HFFc6 (cell line): ENCODE data around the gene JMJD6. TPM values are rescaled to one million over a fixed set of nuclear protein-coding genes. Genes with fewer than 3 reads are reported as not detected.

Experiments
- DNase-seq: peaks from one replicate; pipeline ENCODE4 v3.0.0-alpha.2; 2018
- H3K27ac Mint-ChIP-seq: 2 replicates; pipeline ENCODE4 v1.8.0; 2020; ENCODE audit warnings: mild to moderate bottlenecking, mixed read lengths
- H3K27me3 Mint-ChIP-seq: 2 replicates; pipeline ENCODE4 v1.8.0; 2021; ENCODE audit warnings: mild to moderate bottlenecking, moderate library complexity, mixed read lengths; ENCODE audit not compliant: insufficient read depth
- H3K36me3 Mint-ChIP-seq: 2 replicates; pipeline ENCODE4 v1.8.0; 2021; ENCODE audit warnings: low read depth, mixed read lengths
- H3K4me1 Mint-ChIP-seq: 2 replicates; pipeline ENCODE4 v1.8.0; 2020; ENCODE audit warnings: low read depth, mixed read lengths
- H3K4me3 Mint-ChIP-seq: 2 replicates; pipeline ENCODE4 v1.8.0; 2020; ENCODE audit warnings: mild to moderate bottlenecking, moderate library complexity, mixed read lengths
- H3K9me3 Mint-ChIP-seq: 2 replicates; pipeline ENCODE4 v1.8.0; 2020; ENCODE audit warnings: mild to moderate bottlenecking, mixed read lengths
- total RNA-seq, 6 experiments: library from RNA; stranded (reverse); fragmentation: NEBNext Ultra II Directional; extraction: Animal tissue kit (Norgen Biotek cat#: 25700); gene quantifications; 2 replicates in 1 of 6; 3 replicates in 5 of 6; pipeline ENCODE4 v1.2.3, GENCODE V29; 2021
- TF ChIP-seq, protein P1 (sequence below): fragments of 200-600 bp; sonication (generic); IDR thresholded peaks from 2 replicates; pipeline ENCODE4 v1.5.0; 2021; ENCODE audit warnings: antibody characterized with exemption, mild to moderate bottlenecking

The JMJD6 gene
- total RNA-seq, 6 experiments from 2014 or later = 32.9 to 44.3 (median 37.3) TPM

DNA sequence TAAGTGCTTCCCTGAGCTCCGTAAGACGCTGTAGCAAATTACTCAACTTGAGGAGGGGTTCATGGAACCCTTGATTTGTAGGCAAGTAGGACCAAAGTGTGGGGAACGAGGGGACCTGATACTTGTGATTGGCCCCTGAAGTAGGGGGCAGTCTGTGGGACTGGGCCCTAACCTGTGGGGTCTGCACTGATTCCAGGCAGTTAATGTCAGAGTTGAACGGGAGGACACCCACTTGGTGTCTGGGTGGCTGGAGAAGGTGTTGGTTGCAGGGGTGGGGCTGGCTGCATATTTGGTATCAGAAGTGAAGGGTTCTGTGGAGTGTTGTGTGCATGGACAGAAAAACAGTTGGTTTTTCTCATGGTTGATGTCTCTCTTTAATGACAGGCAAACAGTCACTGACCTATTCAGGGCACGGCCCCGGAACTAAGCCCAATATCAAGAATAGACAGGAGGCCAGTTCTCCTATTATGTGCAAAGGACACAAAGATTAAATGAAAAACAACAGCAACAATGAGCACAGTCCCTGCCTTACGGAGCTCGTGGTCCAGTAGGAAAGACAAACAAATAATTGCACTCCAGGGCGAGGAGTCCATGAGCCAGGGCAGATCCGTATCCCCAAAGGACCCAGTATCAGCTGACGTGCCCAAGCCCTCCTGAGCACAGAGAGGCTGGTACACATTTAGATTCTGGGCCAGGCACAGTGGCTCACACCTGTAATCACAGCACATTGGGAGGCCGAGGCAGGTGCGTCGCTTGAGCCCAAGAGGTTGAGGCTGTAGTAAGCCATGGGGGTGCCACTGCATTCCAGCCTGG, 34.8 kb downstream of the JMJD6 start:
- Mint-ChIP-seq H3K27ac (no peak overlapping the region), H3K4me1 (peaks cover 29% of the 10 kb centered on the region), H3K4me3 (no peak overlapping the region), H3K9me3 (no peaks in the 10 kb centered on the region), H3K36me3 (peaks cover 10% of the 10 kb centered on the region), H3K27me3 (no peaks in the 10 kb centered on the region; the same call in none of the 2 replicates)
- TF ChIP-seq, protein P1, sequence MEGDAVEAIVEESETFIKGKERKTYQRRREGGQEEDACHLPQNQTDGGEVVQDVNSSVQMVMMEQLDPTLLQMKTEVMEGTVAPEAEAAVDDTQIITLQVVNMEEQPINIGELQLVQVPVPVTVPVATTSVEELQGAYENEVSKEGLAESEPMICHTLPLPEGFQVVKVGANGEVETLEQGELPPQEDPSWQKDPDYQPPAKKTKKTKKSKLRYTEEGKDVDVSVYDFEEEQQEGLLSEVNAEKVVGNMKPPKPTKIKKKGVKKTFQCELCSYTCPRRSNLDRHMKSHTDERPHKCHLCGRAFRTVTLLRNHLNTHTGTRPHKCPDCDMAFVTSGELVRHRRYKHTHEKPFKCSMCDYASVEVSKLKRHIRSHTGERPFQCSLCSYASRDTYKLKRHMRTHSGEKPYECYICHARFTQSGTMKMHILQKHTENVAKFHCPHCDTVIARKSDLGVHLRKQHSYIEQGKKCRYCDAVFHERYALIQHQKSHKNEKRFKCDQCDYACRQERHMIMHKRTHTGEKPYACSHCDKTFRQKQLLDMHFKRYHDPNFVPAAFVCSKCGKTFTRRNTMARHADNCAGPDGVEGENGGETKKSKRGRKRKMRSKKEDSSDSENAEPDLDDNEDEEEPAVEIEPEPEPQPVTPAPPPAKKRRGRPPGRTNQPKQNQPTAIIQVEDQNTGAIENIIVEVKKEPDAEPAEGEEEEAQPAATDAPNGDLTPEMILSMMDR = no peak
- no peak for DNase-seq

DNA sequence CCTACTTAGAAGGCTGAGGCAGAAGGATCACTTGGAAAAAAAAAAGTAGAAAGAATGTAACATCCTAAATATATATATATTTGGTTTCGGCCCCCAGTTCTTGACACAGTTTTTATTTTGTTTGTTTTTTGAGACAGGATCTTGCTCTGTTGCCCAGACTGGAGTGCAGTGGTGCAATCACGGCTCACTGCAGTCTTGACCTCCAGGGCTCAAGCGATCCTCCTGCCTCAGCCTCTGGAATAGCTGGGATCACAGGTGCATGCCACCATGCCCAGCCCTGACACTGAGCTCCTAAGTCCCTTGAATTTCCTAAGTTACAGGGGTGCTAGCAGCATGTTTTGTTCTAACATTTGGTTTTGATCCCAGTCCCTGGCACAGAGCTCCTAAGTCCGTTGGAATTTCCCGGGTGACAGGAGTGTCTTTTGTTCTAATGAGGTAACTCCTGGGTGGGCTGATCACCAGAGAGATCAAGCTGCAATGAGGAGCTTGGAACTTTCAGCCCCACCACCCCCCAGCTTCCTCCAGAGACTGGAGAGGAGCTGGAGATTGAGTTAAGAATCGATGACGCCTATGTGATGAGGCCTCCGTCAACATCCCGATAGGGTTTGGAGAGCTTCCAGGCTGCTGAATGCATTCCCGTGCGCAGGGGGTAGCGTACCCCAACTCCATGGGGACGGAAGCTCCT, 35.7 kb downstream of the JMJD6 start:
- H3K36me3 Mint-ChIP-seq = peaks cover 10% of the 10 kb centered on the region
- H3K9me3 Mint-ChIP-seq = no peaks in the 10 kb centered on the region
- TF ChIP-seq, protein P1 = no peak

DNA sequence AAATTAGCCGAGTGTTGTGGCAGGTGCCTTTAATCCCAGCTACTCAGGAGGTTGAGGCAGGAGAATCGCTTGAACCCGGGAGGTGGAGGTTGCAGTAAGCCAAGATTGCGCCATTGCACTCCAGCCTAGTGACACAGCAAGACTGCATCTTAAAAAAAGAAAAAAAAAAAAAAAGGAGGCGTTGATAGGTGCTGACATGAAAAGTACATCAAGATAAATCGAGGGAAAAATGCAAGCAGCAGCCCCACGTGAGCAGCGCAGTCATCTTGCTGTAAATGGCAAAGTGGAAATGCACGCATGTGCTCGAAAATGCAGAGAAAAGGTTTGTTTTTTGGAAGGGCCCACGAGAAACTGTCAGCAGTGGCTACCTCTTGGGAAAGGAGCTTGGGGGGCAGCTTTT, 36.5 kb downstream of the JMJD6 start:
- Mint-ChIP-seq H3K27me3 (no peaks in the 10 kb centered on the region; the same call in none of the 2 replicates), H3K27ac (no peak overlapping the region), H3K4me1 (peaks cover 22% of the 10 kb centered on the region), H3K4me3 (no peak overlapping the region), H3K9me3 (no peaks in the 10 kb centered on the region), H3K36me3 (peaks cover 10% of the 10 kb centered on the region)
- TF ChIP-seq, protein P1 = no peak
- no peak for DNase-seq

More for the DNA sequence above, 35.7 kb downstream of the JMJD6 start:
- no peak overlapping the region for H3K4me3 Mint-ChIP-seq
- H3K27me3 Mint-ChIP-seq = no peaks in the 10 kb centered on the region; the same call in none of the 2 replicates
- peaks cover 29% of the 10 kb centered on the region for H3K4me1 Mint-ChIP-seq
- DNase-seq = no peak
- no peak overlapping the region for H3K27ac Mint-ChIP-seq

DNA sequence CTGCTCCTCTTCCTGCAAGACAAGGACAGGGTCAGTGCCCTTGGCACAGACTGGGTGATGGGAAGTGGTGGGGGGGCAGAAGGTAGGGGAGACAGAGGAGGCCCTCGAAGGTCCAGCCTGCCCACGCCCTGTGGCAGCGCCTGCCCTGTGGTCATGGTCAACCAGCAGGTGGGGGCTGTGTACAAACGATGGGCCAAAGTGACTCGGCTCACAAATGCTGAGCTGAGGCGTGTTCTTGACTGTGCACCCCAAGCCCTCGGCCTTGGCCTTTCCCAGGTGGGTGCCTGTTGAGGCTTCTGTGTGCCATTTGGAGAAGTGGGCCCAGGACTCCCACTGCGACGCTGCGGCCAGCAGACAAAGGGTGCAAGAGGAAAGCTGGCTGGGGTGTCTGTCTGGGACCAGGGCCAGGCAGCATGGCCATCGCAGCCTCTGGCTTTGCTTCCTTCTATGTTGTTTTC, 38.2 kb downstream of the JMJD6 start:
- peak overlapping the region; percentile 72; the same call in 1 of the 2 replicates for H3K4me3 Mint-ChIP-seq
- peaks cover 22% of the 10 kb centered on the region for H3K4me1 Mint-ChIP-seq
- no peak for DNase-seq
- H3K27ac Mint-ChIP-seq = peak overlapping the region; percentile 83
- no peaks in the 10 kb centered on the region for H3K9me3 Mint-ChIP-seq
- peaks cover 10% of the 10 kb centered on the region for H3K36me3 Mint-ChIP-seq
- H3K27me3 Mint-ChIP-seq = no peaks in the 10 kb centered on the region; the same call in none of the 2 replicates
- TF ChIP-seq, protein P1 = no peak

DNA sequence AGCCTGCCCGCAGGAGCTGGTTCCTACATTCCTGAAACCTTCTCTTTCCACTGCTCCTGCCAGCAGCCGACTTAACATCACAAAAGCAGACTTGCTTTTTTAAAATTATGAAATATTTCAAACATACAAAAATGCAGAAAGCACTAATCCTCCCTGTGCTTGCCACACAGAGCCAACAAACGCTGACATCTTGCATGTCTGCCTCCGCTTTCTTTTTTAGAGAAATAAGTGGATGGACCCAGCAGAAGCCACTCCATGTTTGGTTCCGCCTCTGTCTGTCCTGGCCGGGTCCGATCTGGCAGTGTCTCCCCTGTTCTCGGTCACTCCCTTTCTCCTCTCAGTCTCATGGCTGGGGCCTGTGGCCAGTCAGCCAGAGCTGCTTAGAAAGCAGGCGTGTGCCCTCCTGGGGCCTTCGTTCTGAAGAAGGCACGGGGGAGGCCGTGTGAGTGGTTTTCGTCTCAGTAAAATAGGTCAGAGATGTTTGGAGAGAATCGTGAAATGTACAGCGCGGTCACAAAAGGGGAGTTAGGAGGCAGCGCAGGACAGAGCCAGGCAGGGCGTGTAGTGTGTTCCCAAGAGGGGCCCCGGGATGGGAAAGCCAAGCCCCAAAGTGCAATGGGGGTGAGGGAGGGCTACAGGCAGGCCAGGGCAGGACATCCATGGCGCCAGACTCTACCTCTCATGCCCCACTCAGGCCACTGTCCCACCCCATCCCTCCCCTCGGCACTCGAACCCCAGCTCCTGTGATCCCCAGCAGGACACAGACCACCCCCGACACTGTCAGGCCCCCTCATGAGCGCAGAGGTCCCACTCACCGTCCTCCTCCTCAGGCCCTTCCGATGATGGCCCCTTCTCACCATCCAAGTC, 38.9 kb downstream of the JMJD6 start:
- peaks cover 10% of the 10 kb centered on the region for H3K36me3 Mint-ChIP-seq
- TF ChIP-seq, protein P1 = no peak
- no peaks in the 10 kb centered on the region; the same call in none of the 2 replicates for H3K27me3 Mint-ChIP-seq
- no peak for DNase-seq
- no peak overlapping the region for H3K4me3 Mint-ChIP-seq
- peak overlapping the region; percentile 83 for H3K27ac Mint-ChIP-seq
- H3K4me1 Mint-ChIP-seq = peaks cover 22% of the 10 kb centered on the region
- H3K9me3 Mint-ChIP-seq = no peaks in the 10 kb centered on the region
